ENCODE results near the gene PLEKHA7. TPM values are rescaled to one million over a fixed set of nuclear protein-coding genes. Genes with fewer than 3 reads are reported as not detected.

The PLEKHA7 gene
- total RNA-seq, 1 experiment from 2014 or later: 1.7 TPM

- ChIA-PET CTCF (no interaction called here), POLR2A (ENCODE audit: low non-redundant PET) (no interaction called here)
- BruUV-seq (replicated peaks): no TSS peak
- DNase-seq (ENCODE audit: low spot score): peak; percentile 3
- Histone ChIP-seq H3K27me3 (replicated peaks; ENCODE audit: insufficient read depth, low read depth, low read length, poor library complexity) (no peaks in the 10 kb centered on the region), H3K4me1 (ENCODE audit: insufficient read depth, low read length, poor library complexity, severe bottlenecking) (no peaks in the 10 kb centered on the region), H3K27ac (ENCODE audit: low read depth, low read length, poor library complexity, severe bottlenecking) (no peak overlapping the region), H3K4me3 (ENCODE audit: low read depth, low read length, poor library complexity, severe bottlenecking) (no peak overlapping the region), H3K36me3 (ENCODE audit: insufficient read depth, low read length, poor library complexity, severe bottlenecking) (no peaks in the 10 kb centered on the region), H3K9me3 (ENCODE audit: low read depth, low read length, poor library complexity, severe bottlenecking) (no peaks in the 10 kb centered on the region)
- intact Hi-C loops (cut with micrococcal nuclease; ENCODE audit: unreplicated experiment): no loop called here
- TF ChIP-seq CTCF (conservative IDR thresholded peaks at IDR 0.05; ENCODE audit: low read depth, low read length) (no peak), EZH2 (IDR thresholded peaks at IDR 0.05; ENCODE audit: borderline replicate concordance, low read depth, low read length, poor library complexity, severe bottlenecking) (no peak)
Observed at GRCh38 chr11:16986434-16987204, 27.6 kb downstream of the PLEKHA7 start.

GRCh38 chr11:16985297-16985696 is 28.9 kb downstream of the PLEKHA7 start:
- intact Hi-C loops (cut with micrococcal nuclease; ENCODE audit: unreplicated experiment): no loop called here
- CTCF ChIA-PET: no interaction called here

GRCh38 chr11:16984229-16984628 is 30.0 kb downstream of the PLEKHA7 start:
- intact Hi-C loops (cut with micrococcal nuclease; ENCODE audit: unreplicated experiment): no loop called here
- H3K36me3 ChIP-seq (ENCODE audit: insufficient read depth, low read length, poor library complexity, severe bottlenecking): no peaks in the 10 kb centered on the region
- ChIA-PET CTCF (no interaction called here), POLR2A (ENCODE audit: low non-redundant PET) (no interaction called here)
- no peak for DNase-seq (ENCODE audit: low spot score)
- H3K9me3 ChIP-seq (ENCODE audit: low read depth, low read length, poor library complexity, severe bottlenecking): no peaks in the 10 kb centered on the region
- no peaks in the 10 kb centered on the region for H3K4me1 ChIP-seq (ENCODE audit: insufficient read depth, low read length, poor library complexity, severe bottlenecking)
- BruUV-seq (replicated peaks): no TSS peak
- TF ChIP-seq CTCF (conservative IDR thresholded peaks at IDR 0.05; ENCODE audit: low read depth, low read length) (no peak), EZH2 (IDR thresholded peaks at IDR 0.05; ENCODE audit: borderline replicate concordance, low read depth, low read length, poor library complexity, severe bottlenecking) (no peak)
- H3K4me3 ChIP-seq (ENCODE audit: low read depth, low read length, poor library complexity, severe bottlenecking): no peak overlapping the region
- H3K27ac ChIP-seq (ENCODE audit: low read depth, low read length, poor library complexity, severe bottlenecking): no peak overlapping the region
- no peaks in the 10 kb centered on the region for H3K27me3 ChIP-seq (replicated peaks; ENCODE audit: insufficient read depth, low read depth, low read length, poor library complexity)

More at GRCh38 chr11:16985297-16985696, 28.9 kb downstream of the PLEKHA7 start:
- TF ChIP-seq CTCF (conservative IDR thresholded peaks at IDR 0.05; ENCODE audit: low read depth, low read length): no peak
- no peak for TF ChIP-seq EZH2 (IDR thresholded peaks at IDR 0.05; ENCODE audit: borderline replicate concordance, low read depth, low read length, poor library complexity, severe bottlenecking)
- Histone ChIP-seq H3K27ac (ENCODE audit: low read depth, low read length, poor library complexity, severe bottlenecking) (no peak overlapping the region), H3K9me3 (ENCODE audit: low read depth, low read length, poor library complexity, severe bottlenecking) (no peaks in the 10 kb centered on the region), H3K4me3 (ENCODE audit: low read depth, low read length, poor library complexity, severe bottlenecking) (no peak overlapping the region), H3K36me3 (ENCODE audit: insufficient read depth, low read length, poor library complexity, severe bottlenecking) (no peaks in the 10 kb centered on the region), H3K4me1 (ENCODE audit: insufficient read depth, low read length, poor library complexity, severe bottlenecking) (no peaks in the 10 kb centered on the region), H3K27me3 (replicated peaks; ENCODE audit: insufficient read depth, low read depth, low read length, poor library complexity) (no peaks in the 10 kb centered on the region)
- no TSS peak for BruUV-seq (replicated peaks)
- DNase-seq (ENCODE audit: low spot score): no peak
- POLR2A ChIA-PET (ENCODE audit: low non-redundant PET): no interaction called here
